OCI-LY1 (cell line): Measurements from ENCODE around the gene CDH4.

Source experiments
- H2AFZ ChIP-seq: fragments of 200-600 bp; sonication (generic), shearing (Covaris generic); 2 replicates; pipeline ENCODE4 v1.6.0; 2014; ENCODE audit warnings: antibody characterized with exemption, mild to moderate bottlenecking, low read length
- H3F3A ChIP-seq: fragments of 200-600 bp; sonication (generic), shearing (Covaris generic); 2 replicates; pipeline ENCODE4 v1.6.0; 2014; ENCODE audit warnings: mild to moderate bottlenecking, antibody characterized with exemption, low read length, moderate library complexity; ENCODE audit not compliant: insufficient read depth
- H3K27ac ChIP-seq: fragments of 200-600 bp; sonication (generic); 2 replicates; pipeline ENCODE4 v1.5.1; 2014; ENCODE audit warnings: low read length, mixed run types, mild to moderate bottlenecking, low read depth; ENCODE audit not compliant: poor library complexity, severe bottlenecking
- H3K27me3 ChIP-seq: fragments of 200-600 bp; sonication (generic); 2 replicates; pipeline ENCODE4 v1.6.0; 2014; ENCODE audit warnings: antibody characterized with exemption, mild to moderate bottlenecking, low read length, moderate library complexity; ENCODE audit not compliant: insufficient read depth
- H3K36me3 ChIP-seq: fragments of 200-600 bp; sonication (generic); 2 replicates; pipeline ENCODE4 v1.6.1; 2014; ENCODE audit warnings: mild to moderate bottlenecking, antibody characterized with exemption, low read length, moderate library complexity, mixed read lengths; ENCODE audit not compliant: insufficient read depth
- H3K4me1 ChIP-seq: fragments of 200-600 bp; sonication (generic); 2 replicates; pipeline ENCODE4 v1.5.1; 2014; ENCODE audit warnings: mild to moderate bottlenecking, low read length, moderate library complexity; ENCODE audit not compliant: insufficient read depth, severe bottlenecking
- H3K4me2 ChIP-seq: fragments of 200-600 bp; sonication (generic), shearing (Covaris generic); 2 replicates; pipeline ENCODE4 v1.6.1; 2014; ENCODE audit warnings: low read length
- H3K4me3 ChIP-seq: fragments of 200-600 bp; sonication (generic); 2 replicates; pipeline ENCODE4 v1.5.1; 2014; ENCODE audit warnings: low read length, low read depth, mild to moderate bottlenecking, mixed read lengths; ENCODE audit not compliant: poor library complexity, severe bottlenecking
- H3K79me2 ChIP-seq: fragments of 200-600 bp; shearing (Covaris generic); 2 replicates; pipeline ENCODE4 v1.6.1; 2016; ENCODE audit warnings: mixed run types, low read length, mixed read lengths; ENCODE audit not compliant: insufficient read depth
- H3K9ac ChIP-seq: fragments of 200-600 bp; sonication (generic), shearing (Covaris generic); 2 replicates; pipeline ENCODE4 v1.6.1; 2014; ENCODE audit warnings: mild to moderate bottlenecking, low read length, mixed read lengths
- H3K9me2 ChIP-seq: fragments of 200-600 bp; sonication (generic), shearing (Covaris generic); 2 replicates; pipeline ENCODE4 v1.6.1; 2014; ENCODE audit warnings: low read depth, mild to moderate bottlenecking, low read length, mixed read lengths
- H3K9me3 ChIP-seq: fragments of 200-600 bp; shearing (Covaris generic); 2 replicates; pipeline ENCODE4 v1.6.1; 2014; ENCODE audit warnings: low read length, mixed read lengths
- H4K20me1 ChIP-seq: fragments of 200-600 bp; sonication (generic), shearing (Covaris generic); 2 replicates; pipeline ENCODE4 v1.6.0; 2016; ENCODE audit warnings: mild to moderate bottlenecking, low read length; ENCODE audit not compliant: insufficient read depth
- CTCF ChIP-seq: fragments of 200-600 bp; sonication (generic), shearing (Covaris generic); IDR thresholded peaks from 2 replicates; pipeline ENCODE4 v1.5.1; 2017; ENCODE audit warnings: mild to moderate bottlenecking, antibody characterized with exemption, low read length, moderate library complexity, mixed read lengths
- EZH2 ChIP-seq: fragments of 200-600 bp; sonication (generic), shearing (Covaris generic); IDR thresholded peaks from 2 replicates; pipeline ENCODE4 v1.8.0; 2017; ENCODE audit warnings: borderline replicate concordance, mixed run types, mild to moderate bottlenecking, antibody characterized with exemption, low read length, moderate library complexity, mixed read lengths

CDH4 gene

GRCh38 chr20:61904456-61904855, 652.4 kb downstream of the CDH4 start:
- Histone ChIP-seq H3K27me3 (peaks cover 4% of the 10 kb centered on the region; the same call in 1 of the 2 replicates), H3K9me2 (no peaks in the 10 kb centered on the region), H3K27ac (no peak overlapping the region), H3K4me1 (no peaks in the 10 kb centered on the region), H4K20me1 (no peaks in the 10 kb centered on the region), H3K9ac (no peak overlapping the region), H3K79me2 (no peaks in the 10 kb centered on the region), H3K36me3 (no peaks in the 10 kb centered on the region), H3K9me3 (no peaks in the 10 kb centered on the region), H3K4me3 (no peak overlapping the region), H3K4me2 (no peak overlapping the region), H3F3A (no peaks in the 10 kb centered on the region), H2AFZ (no peak overlapping the region)
- TF ChIP-seq EZH2, result no peak
- TF ChIP-seq CTCF, result no peak

- Histone ChIP-seq H3K4me1 (no peaks in the 10 kb centered on the region), H3K9ac (no peak overlapping the region), H3K79me2 (no peaks in the 10 kb centered on the region), H3K9me2 (no peaks in the 10 kb centered on the region), H4K20me1 (no peaks in the 10 kb centered on the region), H3K9me3 (no peaks in the 10 kb centered on the region), H3K27ac (no peak overlapping the region), H3K4me3 (no peak overlapping the region), H3F3A (no peaks in the 10 kb centered on the region), H3K36me3 (no peaks in the 10 kb centered on the region), H3K4me2 (no peak overlapping the region), H3K27me3 (peaks cover 11% of the 10 kb centered on the region; the same call in 1 of the 2 replicates), H2AFZ (no peak overlapping the region)
- TF ChIP-seq CTCF (no peak), EZH2 (no peak)
These were observed 653.9 kb downstream of the CDH4 start for GRCh38 chr20:61905781-61906523.

GRCh38 chr20:61907081-61907891, 655.2 kb downstream of the CDH4 start:
- no peaks in the 10 kb centered on the region for H3F3A ChIP-seq
- H3K36me3 ChIP-seq, result no peaks in the 10 kb centered on the region
- no peaks in the 10 kb centered on the region for H3K9me2 ChIP-seq
- no peak overlapping the region for H3K4me3 ChIP-seq
- no peak overlapping the region for H3K4me2 ChIP-seq
- TF ChIP-seq CTCF (no peak), EZH2 (no peak)
- H3K9ac ChIP-seq, result no peak overlapping the region
- no peaks in the 10 kb centered on the region for H3K79me2 ChIP-seq
- no peaks in the 10 kb centered on the region for H3K9me3 ChIP-seq
- H3K27me3 ChIP-seq, result peaks cover 18% of the 10 kb centered on the region
- H3K27ac ChIP-seq, result no peak overlapping the region
- no peaks in the 10 kb centered on the region for H4K20me1 ChIP-seq
- H3K4me1 ChIP-seq, result no peaks in the 10 kb centered on the region
- H2AFZ ChIP-seq, result no peak overlapping the region
